ENCODE data around the gene FCGBP.
"Not testable (repeated sequence)": the region's sequence is repeated elsewhere in the genome, so short reads cannot be mapped to it uniquely, and the experiment has no call there.

Gene FCGBP

GRCh38 chr19:39916236-39916635 is 18.2 kb downstream of the FCGBP start:
- no peak for DNase-seq

- no peak for DNase-seq
These were observed 18.6 kb downstream of the FCGBP start for GRCh38 chr19:39915848-39916215.

GRCh38 chr19:39915101-39915847 is 19.2 kb downstream of the FCGBP start:
- DNase-seq: no peak

- DNase-seq: no peak
These were observed 20.6 kb downstream of the FCGBP start for GRCh38 chr19:39913682-39914333.

- DNase-seq: no peak
These were observed 25.6 kb downstream of the FCGBP start for GRCh38 chr19:39908803-39909202.

GRCh38 chr19:39906820-39907611 is 27.4 kb downstream of the FCGBP start:
- no peak for DNase-seq

- no peak for DNase-seq
These were observed 28.2 kb downstream of the FCGBP start for GRCh38 chr19:39906283-39906682.

GRCh38 chr19:39903486-39904091 is 30.8 kb downstream of the FCGBP start:
- not testable (repeated sequence) for DNase-seq

GRCh38 chr19:39902326-39902725 is 32.1 kb downstream of the FCGBP start:
- not testable (repeated sequence) for DNase-seq

GRCh38 chr19:39901681-39902080 is 32.8 kb downstream of the FCGBP start:
- not testable (repeated sequence) for DNase-seq

- DNase-seq: not testable (repeated sequence)
These were observed 35.6 kb downstream of the FCGBP start for GRCh38 chr19:39898858-39899257.

- DNase-seq: not testable (repeated sequence)
These were observed 36.8 kb downstream of the FCGBP start for GRCh38 chr19:39897511-39898245.

GRCh38 chr19:39895096-39895495 is 39.3 kb downstream of the FCGBP start:
- DNase-seq: not testable (repeated sequence)

GRCh38 chr19:39894236-39894606 is 40.2 kb downstream of the FCGBP start:
- not testable (repeated sequence) for DNase-seq

GRCh38 chr19:39893366-39894235 is 40.8 kb downstream of the FCGBP start:
- DNase-seq: not testable (repeated sequence)

- not testable (repeated sequence) for DNase-seq
These were observed 41.9 kb downstream of the FCGBP start for GRCh38 chr19:39892506-39892902.

GRCh38 chr19:39891660-39892505 is 42.6 kb downstream of the FCGBP start:
- DNase-seq: peak; percentile 36

- no peak for DNase-seq
These were observed 43.5 kb downstream of the FCGBP start for GRCh38 chr19:39890755-39891551.

Data from femur (tissue), 1 donor.